Mesodermal cell (in vitro differentiated cells): Measurements from ENCODE around the gene NDUFA3.
A peak's percentile ranks its signal among the peaks of the same experiment; 100 is the strongest.

Experiments
- H3K27ac ChIP-seq: 2 replicates; pipeline ENCODE4 v1.7.0; 2013; ENCODE audit warnings: mild to moderate bottlenecking, low read depth, low read length, moderate library complexity; ENCODE audit not compliant: severe bottlenecking
- H3K36me3 ChIP-seq: 2 replicates; pipeline ENCODE4 v1.7.1; 2013; ENCODE audit warnings: mild to moderate bottlenecking, low read length, moderate library complexity; ENCODE audit not compliant: control insufficient read depth, insufficient read depth
- H3K4me1 ChIP-seq: one replicate; pipeline ENCODE4 v1.7.1; 2013; ENCODE audit warnings: mild to moderate bottlenecking, low read length; ENCODE audit not compliant: insufficient read depth, control insufficient read depth, poor library complexity, severe bottlenecking
- H3K4me3 ChIP-seq: 2 replicates; pipeline ENCODE4 v1.7.0; 2013; ENCODE audit warnings: low read length, control low read depth, mild to moderate bottlenecking; ENCODE audit not compliant: insufficient read depth, poor library complexity, severe bottlenecking; ENCODE audit errors: extremely low read depth
- H3K9me3 ChIP-seq: 2 replicates; pipeline ENCODE4 v1.7.1; 2013; ENCODE audit warnings: mild to moderate bottlenecking, low read length, moderate library complexity; ENCODE audit not compliant: control insufficient read depth
- WGBS, 2 experiments: methylation state at CpG; one replicate each; pipeline ENCODE4 v1.1.5; 2013; ENCODE audit warnings: missing lambda C conversion rate in 2 of 2; ENCODE audit not compliant: insufficient coverage in 2 of 2; 5-methylcytosine and 5-hydroxymethylcytosine counted together

Gene NDUFA3

DNA sequence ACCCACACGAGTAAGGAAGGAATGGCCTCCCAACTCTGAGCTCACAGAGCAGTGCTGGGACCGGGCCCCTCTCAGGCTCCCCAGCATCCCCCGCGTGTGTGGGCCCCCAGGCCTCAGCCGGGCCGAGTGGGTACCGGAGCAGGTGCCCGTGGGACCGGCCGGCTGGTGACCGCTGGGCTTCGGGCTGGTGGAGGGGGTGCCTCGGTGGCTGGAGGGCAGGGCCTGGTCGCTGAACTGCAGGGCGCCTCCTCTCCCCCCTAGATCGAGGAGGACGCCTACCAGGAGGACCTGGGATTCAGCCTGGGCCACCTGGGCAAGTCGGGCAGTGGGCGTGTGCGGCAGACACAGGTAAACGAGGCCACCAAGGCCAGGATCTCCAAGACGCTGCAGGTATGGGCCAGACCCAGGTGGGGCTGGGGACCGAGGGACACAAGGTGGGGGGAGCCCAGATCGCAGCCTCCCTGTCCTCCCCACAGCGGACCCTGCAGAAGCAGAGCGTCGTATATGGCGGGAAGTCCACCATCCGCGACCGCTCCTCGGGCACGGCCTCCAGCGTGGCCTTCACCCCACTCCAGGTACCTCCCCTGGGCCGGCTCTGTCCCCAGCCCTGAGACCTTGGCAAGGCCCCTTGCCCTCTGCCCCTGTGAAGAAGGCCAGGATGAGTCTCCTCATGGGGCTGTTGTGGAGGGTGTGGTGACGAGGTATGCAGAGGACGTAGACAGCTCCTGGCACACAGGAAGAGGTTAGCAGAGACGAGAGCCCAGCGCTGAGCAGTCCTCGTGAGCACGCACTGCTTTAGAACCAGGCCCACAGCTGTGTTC is 26.4 kb downstream of the NDUFA3 start:
- Histone ChIP-seq H3K4me3 (no peak overlapping the region), H3K4me1 (no peaks in the 10 kb centered on the region), H3K9me3 (no peaks in the 10 kb centered on the region), H3K27ac (no peak overlapping the region), H3K36me3 (peaks cover 74% of the 10 kb centered on the region)
- WGBS, 2 experiments, result 95 to 98% methylated on average over 39 of the region's 41 CpGs

DNA sequence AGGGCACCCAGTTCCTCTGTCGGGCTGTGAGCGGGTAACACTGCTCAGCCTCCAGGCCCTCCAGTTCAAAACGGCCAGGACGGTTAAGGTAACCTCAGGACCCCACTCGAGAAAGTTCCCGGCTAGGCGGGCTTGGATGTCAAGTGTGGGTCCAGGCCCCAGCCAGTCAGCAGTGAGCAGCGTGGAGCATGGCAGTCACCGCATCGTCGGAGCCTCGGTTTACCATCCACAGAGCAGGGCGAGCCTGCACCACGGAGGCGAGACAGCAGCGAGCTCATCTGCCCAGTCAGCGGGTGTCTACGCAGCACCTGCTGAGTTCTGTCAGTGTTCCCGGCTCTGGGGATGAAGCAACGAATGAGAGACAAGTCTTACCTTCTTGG is 27.0 kb downstream of the NDUFA3 start:
- 92 to 95% methylated on average over 19 to 20 of the region's 20 CpGs for WGBS, 2 experiments
- H3K9me3 ChIP-seq, result no peaks in the 10 kb centered on the region
- no peaks in the 10 kb centered on the region for H3K4me1 ChIP-seq
- H3K27ac ChIP-seq, result no peak overlapping the region
- H3K4me3 ChIP-seq, result no peak overlapping the region
- peaks cover 68% of the 10 kb centered on the region for H3K36me3 ChIP-seq

DNA sequence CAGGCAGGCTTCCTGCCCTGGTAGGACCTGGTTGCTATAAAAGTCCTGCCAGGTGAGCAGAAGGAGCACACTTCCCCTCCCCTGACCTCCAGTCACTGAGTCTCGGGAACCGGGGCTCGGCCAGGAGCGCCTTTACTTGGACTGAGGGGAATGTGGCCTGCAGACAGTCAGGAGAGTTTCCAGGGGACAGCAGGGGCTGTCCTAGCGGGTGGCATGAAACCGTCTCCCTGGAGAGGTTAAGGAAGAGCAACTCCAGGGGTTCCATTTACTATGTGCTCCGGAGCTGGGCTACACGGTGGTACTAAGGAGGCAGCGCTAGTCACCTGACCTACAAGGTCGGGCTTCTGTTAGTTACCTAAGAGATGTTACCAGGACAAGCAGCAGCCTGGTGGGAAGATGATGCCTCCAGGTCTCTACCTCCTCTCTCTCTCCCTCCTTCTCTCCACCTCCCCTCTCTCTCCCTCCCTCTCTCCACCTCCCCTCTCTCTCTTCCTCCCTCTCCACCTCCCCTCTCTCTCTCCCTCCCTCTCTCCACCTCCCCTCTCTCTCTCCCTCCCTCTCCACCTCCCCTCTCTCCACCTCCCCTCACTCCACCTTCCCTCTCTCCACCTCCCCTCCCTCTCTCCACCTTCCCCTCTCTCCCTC is 30.8 kb downstream of the NDUFA3 start:
- Histone ChIP-seq H3K4me1 (peaks cover 4% of the 10 kb centered on the region), H3K4me3 (no peak overlapping the region), H3K9me3 (no peaks in the 10 kb centered on the region), H3K27ac (no peak overlapping the region), H3K36me3 (peaks cover 33% of the 10 kb centered on the region)
- WGBS, 2 experiments, result 90 to 92% methylated on average over 5 to 8 of the region's 10 CpGs

DNA sequence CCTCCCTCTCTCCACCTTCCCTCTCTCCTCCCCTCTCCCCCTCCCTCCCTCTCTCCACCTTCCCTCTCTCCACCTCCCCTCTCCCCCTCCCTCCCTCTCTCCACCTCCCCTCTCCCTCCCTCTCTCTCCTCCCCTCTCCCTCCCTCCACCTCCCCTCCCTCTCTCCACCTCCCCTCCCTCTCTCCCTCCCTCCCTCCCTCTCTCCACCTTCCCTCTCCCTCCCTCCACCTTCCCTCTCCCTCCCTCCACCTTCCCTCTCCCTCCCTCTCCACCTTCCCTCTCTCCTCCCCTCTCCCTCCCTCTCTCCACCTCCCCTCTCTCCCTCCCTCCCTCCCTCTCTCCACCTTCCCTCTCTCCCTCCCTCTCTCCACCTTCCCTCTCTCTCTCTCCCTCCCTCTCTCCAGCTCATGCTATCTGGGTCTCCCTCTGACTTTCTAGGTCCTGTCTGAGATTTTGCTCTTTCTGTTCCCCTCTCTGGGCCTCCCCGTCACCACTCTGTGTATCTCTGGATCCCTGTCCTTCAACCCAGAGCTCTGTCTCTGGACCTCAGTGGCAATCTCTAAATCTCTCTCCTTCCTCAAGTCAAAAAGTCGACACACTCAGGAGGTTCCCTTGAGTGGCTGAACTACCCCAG is 31.4 kb downstream of the NDUFA3 start:
- no peak overlapping the region for H3K27ac ChIP-seq
- 54 to 58% methylated on average over 2 of the region's 2 CpGs for WGBS, 2 experiments
- no peak overlapping the region for H3K4me3 ChIP-seq
- no peaks in the 10 kb centered on the region for H3K9me3 ChIP-seq
- peaks cover 27% of the 10 kb centered on the region for H3K36me3 ChIP-seq
- H3K4me1 ChIP-seq, result peaks cover 10% of the 10 kb centered on the region

DNA sequence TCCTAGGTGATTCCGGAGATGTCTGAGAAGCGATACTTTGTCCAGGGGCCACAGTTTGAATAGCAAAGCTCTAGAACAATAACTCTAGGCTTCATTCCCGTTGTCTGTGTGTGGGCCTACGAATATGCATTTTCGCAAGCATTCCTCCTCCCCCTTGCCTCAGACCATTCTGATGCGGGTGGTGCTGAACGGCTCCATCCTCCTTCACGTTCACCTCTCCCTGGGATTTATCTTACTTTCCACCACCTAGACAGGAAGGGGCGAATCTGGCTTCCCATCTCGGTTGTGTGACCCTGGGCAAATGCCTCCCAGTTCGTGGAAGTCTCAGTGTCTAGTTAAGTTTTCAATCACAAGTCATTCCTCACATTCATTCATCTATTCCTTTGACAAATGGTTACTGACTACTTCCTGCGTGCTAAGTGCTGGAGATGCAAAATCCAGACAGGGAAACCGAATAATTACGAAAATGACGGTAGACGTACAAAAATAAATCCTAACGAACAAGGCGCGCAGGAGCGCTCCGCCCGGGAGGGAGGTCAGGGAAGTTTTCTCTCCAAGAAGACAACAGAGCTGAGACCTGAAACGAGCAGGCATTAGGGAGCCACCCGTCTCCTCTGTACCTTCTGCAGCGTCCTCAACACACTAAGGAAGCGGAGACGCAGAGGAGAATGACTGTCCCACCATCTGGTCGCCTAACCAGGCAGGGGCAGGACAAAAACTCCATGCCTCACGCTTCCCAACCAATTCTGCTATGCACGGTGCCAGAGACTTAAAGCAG is 33.6 kb downstream of the NDUFA3 start:
- H3K27ac ChIP-seq, result peak overlapping the region; percentile 67
- 1 to 4% methylated on average over 24 to 27 of the region's 30 CpGs for WGBS, 2 experiments
- peaks cover 33% of the 10 kb centered on the region for H3K36me3 ChIP-seq
- no peaks in the 10 kb centered on the region for H3K9me3 ChIP-seq
- peak overlapping the region; percentile 57 for H3K4me3 ChIP-seq
- peaks cover 17% of the 10 kb centered on the region for H3K4me1 ChIP-seq

DNA sequence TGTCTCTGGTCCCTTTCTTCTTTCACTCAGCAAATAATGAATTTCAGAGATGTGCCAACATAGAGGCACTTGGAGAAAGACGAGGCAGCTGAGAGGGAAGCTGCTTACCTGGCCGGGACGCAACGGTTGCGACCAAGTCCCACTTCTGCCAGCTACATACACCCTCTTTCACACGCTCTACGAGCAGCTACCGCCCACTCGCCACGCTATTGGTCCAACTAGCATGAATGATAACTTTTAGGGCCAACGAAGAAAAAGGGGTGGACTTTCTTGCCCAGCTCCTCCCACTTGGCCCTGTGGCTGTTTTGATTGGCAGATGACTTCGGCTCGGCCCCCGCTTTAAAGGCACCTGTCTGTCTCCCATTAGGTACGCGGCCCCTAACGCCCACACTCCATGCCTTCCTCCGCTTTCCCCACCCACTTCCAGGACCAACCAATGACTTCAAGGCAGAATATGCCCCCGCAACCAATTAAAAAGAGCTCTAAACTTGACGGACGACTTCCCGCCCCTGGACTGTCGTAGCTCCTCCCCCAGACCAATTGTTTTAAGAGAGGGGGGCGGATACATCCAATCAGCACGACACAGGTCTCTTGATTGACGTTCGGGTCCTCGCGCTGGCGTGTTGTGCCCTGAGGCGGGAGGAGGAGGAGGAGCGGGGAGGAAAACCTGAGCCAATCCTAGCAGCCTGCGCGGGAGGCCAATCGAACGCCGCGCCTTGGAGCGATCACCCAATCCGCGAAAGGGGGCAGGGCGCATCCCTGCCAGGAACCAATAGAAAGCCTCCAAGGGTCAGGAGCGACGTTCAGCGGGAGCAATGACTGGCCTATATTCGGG is 34.4 kb downstream of the NDUFA3 start:
- H3K27ac ChIP-seq, result peak overlapping the region; percentile 96
- no peaks in the 10 kb centered on the region for H3K9me3 ChIP-seq
- H3K36me3 ChIP-seq, result peaks cover 35% of the 10 kb centered on the region
- H3K4me1 ChIP-seq, result peaks cover 24% of the 10 kb centered on the region
- peak overlapping the region; percentile 87 for H3K4me3 ChIP-seq
- WGBS, 2 experiments, result 0% methylated on average over 33 to 36 of the region's 46 CpGs

DNA sequence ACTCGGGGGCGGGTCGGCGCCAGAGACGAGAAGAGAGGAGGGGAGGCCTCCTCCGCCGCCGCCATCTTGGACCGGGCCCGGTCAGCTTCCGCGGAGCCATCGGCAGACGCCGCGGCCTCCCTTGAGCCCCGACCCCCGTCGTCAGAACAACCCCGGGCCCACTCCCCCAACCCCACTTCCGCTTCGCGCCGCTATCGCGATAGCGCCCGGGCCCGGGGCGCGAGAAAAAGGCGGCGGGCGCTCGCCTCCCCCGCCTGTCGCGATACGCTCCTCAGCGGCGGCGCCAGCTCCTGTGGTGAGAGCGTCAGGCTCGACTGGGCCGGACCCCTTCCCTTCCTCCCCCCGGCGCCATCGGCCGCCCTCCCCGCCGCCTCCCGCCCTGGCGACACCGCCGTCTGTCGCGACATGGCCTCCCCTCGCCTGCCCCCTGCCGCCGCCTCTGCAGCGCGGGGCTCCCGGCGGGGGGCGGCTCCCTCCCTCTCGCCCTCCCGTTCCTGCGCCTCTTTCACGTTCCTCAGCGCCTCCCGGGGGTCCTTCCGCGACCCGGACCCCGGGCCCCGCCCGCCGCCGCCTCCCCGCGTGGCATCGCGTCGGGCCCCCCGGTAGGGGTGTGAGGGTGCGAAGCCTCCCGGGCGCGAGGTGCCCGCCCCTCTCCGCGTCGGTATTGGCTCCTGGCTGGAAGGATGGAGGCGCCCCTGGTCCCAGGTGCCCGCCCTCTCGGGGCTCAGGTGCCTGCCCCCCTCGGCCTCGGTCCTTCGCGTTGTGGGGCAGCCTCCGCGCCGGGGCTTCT is 35.2 kb downstream of the NDUFA3 start, which contains the start of gene CNOT3:
Gene CNOT3 (plus strand): TSS at position 64 of the 790 bp plus-strand sequence. CDS start 5,217 bp downstream, outside the sequence.
- H3K27ac ChIP-seq, result peak within 1 kb of the TSS; percentile 96
- peak within 1 kb of the TSS; percentile 87 for H3K4me3 ChIP-seq
- peaks cover 25% of the 10 kb centered on the region for H3K4me1 ChIP-seq
- no peaks in the 10 kb centered on the region for H3K9me3 ChIP-seq
- H3K36me3 ChIP-seq, result peaks cover 39% of the 10 kb centered on the region
- WGBS, 2 experiments, result 0% methylated on average over 41 to 66 of the region's 103 CpGs

DNA sequence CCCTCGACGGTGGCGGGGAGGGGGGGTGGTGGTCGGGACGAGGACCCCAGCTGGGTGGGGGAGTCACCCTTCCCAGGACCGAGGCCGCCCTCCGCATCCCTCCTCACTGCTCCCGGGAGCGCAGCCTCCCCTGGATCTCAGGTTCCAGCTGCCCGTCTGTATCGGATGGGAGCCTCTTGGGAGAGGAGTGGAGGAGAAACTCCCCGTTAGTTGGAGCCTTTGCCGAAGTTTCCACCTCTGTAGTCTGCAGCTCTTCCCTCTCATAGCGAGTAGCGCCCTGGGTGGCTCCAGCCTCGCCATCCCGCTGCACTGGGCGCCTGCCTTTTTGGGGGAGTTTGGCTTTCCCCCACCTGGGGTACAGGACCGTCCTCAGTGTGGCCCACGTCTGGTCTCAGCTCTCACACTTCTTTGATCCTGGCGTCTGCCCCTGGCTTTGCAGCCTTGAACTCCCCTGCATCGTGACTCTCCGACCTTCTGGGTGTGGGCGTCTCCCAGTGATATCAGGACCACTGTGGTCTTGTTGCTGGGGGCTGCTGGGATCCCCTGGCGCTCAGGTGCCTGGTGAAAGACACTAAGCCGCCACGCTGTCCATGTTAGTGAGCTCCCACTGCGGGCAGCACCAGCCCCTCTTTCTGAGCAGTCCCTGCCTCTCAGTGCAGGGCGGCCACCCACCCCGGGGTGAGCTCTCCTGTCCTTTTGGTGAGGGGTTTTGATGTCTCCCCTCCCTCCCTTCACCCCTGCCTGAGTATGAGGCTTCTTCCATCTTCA is 36.0 kb downstream of the NDUFA3 start:
- H3K4me3 ChIP-seq, result peak overlapping the region; percentile 87
- no peak overlapping the region for H3K27ac ChIP-seq
- peaks cover 25% of the 10 kb centered on the region for H3K4me1 ChIP-seq
- H3K9me3 ChIP-seq, result no peaks in the 10 kb centered on the region
- 35 to 61% methylated on average over 15 of the region's 31 CpGs for WGBS, 2 experiments
- peaks cover 46% of the 10 kb centered on the region for H3K36me3 ChIP-seq

DNA sequence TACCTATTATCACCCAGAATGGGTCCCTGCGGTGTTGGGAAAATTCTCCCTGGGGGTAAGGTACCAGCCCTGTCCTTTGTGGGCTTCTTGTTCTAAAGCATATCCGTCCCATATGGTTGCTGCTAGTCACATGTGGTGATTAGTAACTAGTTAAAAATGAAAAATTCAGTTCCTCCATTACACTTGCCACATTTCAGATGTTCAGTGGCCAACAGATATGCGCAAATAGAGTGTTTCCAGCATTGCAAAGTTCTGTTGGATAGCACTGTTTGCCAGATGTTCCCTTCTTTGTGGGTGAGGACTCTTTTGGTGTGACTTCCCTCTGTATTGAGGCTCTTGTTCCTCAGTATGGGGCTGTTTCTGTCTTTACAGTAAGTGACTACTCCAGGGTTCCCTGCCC is 38.7 kb downstream of the NDUFA3 start:
- no peaks in the 10 kb centered on the region for H3K9me3 ChIP-seq
- WGBS, 2 experiments, result 100% methylated on average over 1 of the region's 3 CpGs; no CpG with 5 or more reads in 1 of the 2 experiments

More for the DNA sequence above, 38.7 kb downstream of the NDUFA3 start:
- Histone ChIP-seq H3K36me3 (peaks cover 73% of the 10 kb centered on the region), H3K4me3 (no peak overlapping the region), H3K27ac (no peak overlapping the region), H3K4me1 (peaks cover 21% of the 10 kb centered on the region)
